IMR-90 (cell line): ENCODE data around the gene TMEM214. TPM values are rescaled to one million over a fixed set of nuclear protein-coding genes. Genes with fewer than 3 reads are reported as not detected.

Source experiments
- ATAC-seq: fragments of 200-7000 bp; cut with Tn5 transposase; 2 replicates; pipeline ENCODE4 v1.9.1; 2020; ENCODE audit warnings: low read depth, mild to moderate bottlenecking, moderate library complexity
- BruUV-seq: library from RNA; stranded (reverse); fragments of 400-500 nt; replicated peaks from 2 replicates; lab custom pipeline; 2021; lab: Mats Ljungman, UMichigan
- CTCF ChIA-PET: fragments of 300-600 bp; formaldehyde crosslinking; extraction: SDS; loops from one replicate; lab custom pipeline; 2021; ENCODE audit warnings: antibody characterized with exemption; lab: Yijun Ruan, JAX
- POLR2A ChIA-PET: fragments of 300-600 bp; sonication (Branson Sonifier 250); formaldehyde crosslinking; loops from one replicate; lab custom pipeline; 2022; ENCODE audit warnings: antibody characterized with exemption; ENCODE audit not compliant: unreplicated experiment; lab: Charles Lee
- DNase-seq: peaks from one replicate; pipeline ENCODE4 v3.0.0; 2013
- H2AFZ ChIP-seq: replicated peaks from 2 replicates; pipeline ENCODE3; 2013; ENCODE audit warnings: low read length, mild to moderate bottlenecking; ENCODE audit not compliant: poor library complexity
- H2AK5ac ChIP-seq: 2 replicates; pipeline ENCODE4 v1.6.1; 2013; ENCODE audit warnings: low read depth, low read length, inconsistent platforms
- H2AK9ac ChIP-seq: replicated peaks from 2 replicates; pipeline ENCODE3; 2013; ENCODE audit warnings: mild to moderate bottlenecking, low read depth, low read length, moderate library complexity; ENCODE audit not compliant: poor library complexity
- H2BK120ac ChIP-seq: 2 replicates; pipeline ENCODE4 v1.6.1; 2013; ENCODE audit warnings: low read depth, low read length, inconsistent platforms
- H2BK15ac ChIP-seq: 3 replicates; pipeline ENCODE4 v1.6.1; 2013; ENCODE audit warnings: low read depth, low read length, inconsistent platforms
- H2BK20ac ChIP-seq: 2 replicates; pipeline ENCODE4 v1.6.1; 2013; ENCODE audit warnings: low read depth, mild to moderate bottlenecking, inconsistent platforms, low read length, moderate library complexity
- H2BK5ac ChIP-seq: 2 replicates; pipeline ENCODE4 v1.6.1; 2013; ENCODE audit warnings: mild to moderate bottlenecking, low read depth, low read length, inconsistent platforms; ENCODE audit not compliant: poor library complexity, severe bottlenecking
- H3K14ac ChIP-seq: replicated peaks from 2 replicates; pipeline ENCODE4 v1.6.1; 2013; ENCODE audit warnings: low read depth, low read length, inconsistent platforms
- H3K18ac ChIP-seq: 2 replicates; pipeline ENCODE4 v1.6.1; 2013; ENCODE audit warnings: low read depth, low read length, control low read depth
- H3K23ac ChIP-seq: 2 replicates; pipeline ENCODE4 v1.6.1; 2013; ENCODE audit warnings: low read depth, low read length, inconsistent platforms
- H3K27ac ChIP-seq: 2 replicates; pipeline ENCODE4 v1.5.1; 2013; ENCODE audit warnings: mild to moderate bottlenecking, control low read depth, low read length; ENCODE audit not compliant: insufficient read depth
- H3K27me3 ChIP-seq: 2 replicates; pipeline ENCODE4 v1.6.1; 2013; ENCODE audit warnings: low read length; ENCODE audit not compliant: control insufficient read depth, insufficient read depth
- H3K36me3 ChIP-seq: 2 replicates; pipeline ENCODE4 v1.6.1; 2013; ENCODE audit warnings: low read length, mixed read lengths; ENCODE audit not compliant: control insufficient read depth, insufficient read depth
- H3K4ac ChIP-seq: 2 replicates; pipeline ENCODE4 v1.6.1; 2013; ENCODE audit warnings: low read depth, low read length, inconsistent platforms
- H3K4me1 ChIP-seq: 2 replicates; pipeline ENCODE4 v1.6.1; 2013; ENCODE audit warnings: low read length, mixed read lengths; ENCODE audit not compliant: control insufficient read depth, insufficient read depth
- H3K4me2 ChIP-seq: 2 replicates; pipeline ENCODE4 v1.6.1; 2013; ENCODE audit warnings: low read depth, mild to moderate bottlenecking, control low read depth, low read length, moderate library complexity
- H3K4me3 ChIP-seq: 2 replicates; pipeline ENCODE4 v1.5.1; 2013; ENCODE audit warnings: low read depth, mild to moderate bottlenecking, control low read depth, low read length, moderate library complexity; ENCODE audit not compliant: insufficient read depth
- H3K56ac ChIP-seq: 2 replicates; pipeline ENCODE4 v1.6.1; 2013; ENCODE audit warnings: low read length, inconsistent platforms; ENCODE audit not compliant: insufficient read depth; ENCODE audit errors: extremely low read depth
- H3K79me1 ChIP-seq, 2 experiments: 2 replicates each; pipeline ENCODE4 v1.6.1; 2013; ENCODE audit warnings: low read length in 2 of 2, inconsistent platforms in 1 of 2, low read depth in 1 of 2
- H3K9ac ChIP-seq: 2 replicates; pipeline ENCODE4 v1.6.1; 2013; ENCODE audit warnings: low read depth, low read length, control low read depth
- H3K9me1 ChIP-seq: 2 replicates; pipeline ENCODE4 v1.6.1; 2013; ENCODE audit warnings: low read length, inconsistent platforms; ENCODE audit not compliant: insufficient read depth
- H3K9me3 ChIP-seq: 2 replicates; pipeline ENCODE4 v1.6.1; 2013; ENCODE audit warnings: low read length; ENCODE audit not compliant: control insufficient read depth, insufficient read depth
- H4K20me1 ChIP-seq: 2 replicates; pipeline ENCODE4 v1.6.1; 2013; ENCODE audit warnings: low read length, inconsistent platforms; ENCODE audit not compliant: insufficient read depth
- H4K5ac ChIP-seq: 2 replicates; pipeline ENCODE4 v1.6.1; 2013; ENCODE audit warnings: mild to moderate bottlenecking, low read depth, low read length, control low read depth
- H4K8ac ChIP-seq, 2 experiments: 2 replicates each; pipeline ENCODE4 v1.6.1; 2013; ENCODE audit warnings: low read depth in 2 of 2, low read length in 2 of 2, control low read depth in 1 of 2, inconsistent platforms in 1 of 2
- H4K91ac ChIP-seq: 2 replicates; pipeline ENCODE4 v1.6.1; 2013; ENCODE audit warnings: low read depth, low read length, inconsistent platforms; ENCODE audit not compliant: insufficient read depth
- BHLHE40 ChIP-seq: fragments of 150-350 bp; IDR thresholded peaks from 2 replicates; pipeline ENCODE4 v1.6.1; 2016; ENCODE audit warnings: mild to moderate bottlenecking, low read depth, low read length
- CEBPB ChIP-seq: IDR thresholded peaks from 2 replicates; pipeline ENCODE4 v1.6.1; 2012; ENCODE audit warnings: low read depth, low read length, improper control_type of control experiment
- CHD1 ChIP-seq: IDR thresholded peaks from 2 replicates; pipeline ENCODE4 v1.6.1; 2012; ENCODE audit warnings: low read depth, low read length, improper control_type of control experiment
- FOS ChIP-seq: fragments of 150-350 bp; IDR thresholded peaks from 2 replicates; pipeline ENCODE4 v1.6.1; 2016; ENCODE audit warnings: low read depth, low read length
- MAFK ChIP-seq: IDR thresholded peaks from 2 replicates; pipeline ENCODE4 v1.6.1; 2012; ENCODE audit warnings: low read depth, low read length, improper control_type of control experiment
- MAZ ChIP-seq: IDR thresholded peaks from 2 replicates; pipeline ENCODE4 v1.6.1; 2012; ENCODE audit warnings: low read depth, mild to moderate bottlenecking, low read length, improper control_type of control experiment, moderate library complexity, borderline replicate concordance
- MXI1 ChIP-seq: IDR thresholded peaks from 2 replicates; pipeline ENCODE4 v1.6.1; 2012; ENCODE audit warnings: low read depth, mild to moderate bottlenecking, low read length, moderate library complexity, borderline replicate concordance
- NFE2L2 ChIP-seq: fragments of 150-350 bp; IDR thresholded peaks from 2 replicates; pipeline ENCODE4 v1.6.1; 2016; ENCODE audit warnings: low read depth, mild to moderate bottlenecking, low read length
- RAD21 ChIP-seq: IDR thresholded peaks from 2 replicates; pipeline ENCODE4 v1.6.1; 2012; ENCODE audit warnings: low read length, improper control_type of control experiment
- RCOR1 ChIP-seq: IDR thresholded peaks from 2 replicates; pipeline ENCODE4 v1.6.1; 2012; ENCODE audit warnings: mild to moderate bottlenecking, low read length, improper control_type of control experiment; ENCODE audit not compliant: insufficient replicate concordance
- RFX5 ChIP-seq: IDR thresholded peaks from 2 replicates; pipeline ENCODE4 v1.8.0; 2012; ENCODE audit warnings: low read depth, mild to moderate bottlenecking, low read length, moderate library complexity
- SMC3 ChIP-seq: fragments of 150-350 bp; IDR thresholded peaks from 2 replicates; pipeline ENCODE4 v1.6.1; 2016; ENCODE audit warnings: low read depth, mild to moderate bottlenecking, antibody characterized with exemption, low read length, moderate library complexity
- WGBS, 2 experiments: methylation state at CpG; one replicate each; pipeline versions ENCODE4 v1.1.5 to v1.1.7; 2013; ENCODE audit warnings: missing lambda C conversion rate in 2 of 2; ENCODE audit not compliant: insufficient read length in 1 of 2; ENCODE audit errors: extremely low coverage in 2 of 2; 5-methylcytosine and 5-hydroxymethylcytosine counted together
- dilution Hi-C: fragments of 300-500 bp; cut with HindIII; formaldehyde crosslinking; loops from one replicate; pipeline ENCODE4 v1.14.3; 2018; ENCODE audit warnings: low sequenced_read_pairs; ENCODE audit not compliant: unreplicated experiment
- in situ Hi-C: fragments of 300-500 bp; cut with MboI; formaldehyde crosslinking; loops from 3 replicates; pipeline ENCODE4 v1.14.3; 2019; ENCODE audit warnings: low sequenced_read_pairs, inconsistent platforms, mixed read lengths
- intact Hi-C: fragments of 100-400 bp; cut with micrococcal nuclease; formaldehyde crosslinking; loops from 2 replicates; pipeline ENCODE4 v1.10.0; 2022
- polyA plus RNA-seq, 3 experiments: library from polyadenylated mRNA; depleted of rRNA; stranded (reverse); fragments of >200 nt; gene quantifications; 2 replicates each; pipeline ENCODE4 v1.2.3, GENCODE V29; 2012; ENCODE audit warnings: low replicate concordance in 1 of 3
- total RNA-seq: library from RNA; depleted of rRNA; stranded (reverse); fragments of >200 nt; gene quantifications from 2 replicates; pipeline ENCODE4 v1.2.3, GENCODE V29; 2012
- TF ChIP-seq, protein P1 (sequence below): fragments of 150-350 bp; IDR thresholded peaks from 2 replicates; pipeline ENCODE4 v1.6.1; 2017; ENCODE audit warnings: mild to moderate bottlenecking, antibody characterized with exemption, low read length, low read depth
- TF ChIP-seq, protein P2 (sequence below): fragments of 150-350 bp; IDR thresholded peaks from 2 replicates; pipeline ENCODE4 v1.6.1; 2016; ENCODE audit warnings: low read depth, mild to moderate bottlenecking, low read length, moderate library complexity, borderline replicate concordance
- TF ChIP-seq, protein P3 (sequence below): conservative IDR thresholded peaks from 2 replicates; pipeline ENCODE4 v1.5.1; 2012; ENCODE audit warnings: mild to moderate bottlenecking, low read depth, low read length, improper control_type of control experiment

The TMEM214 gene
- total and polyA plus RNA-seq, 2 of the 4 experiments (the other 2 are of a cell fraction), result 32.1 to 121 TPM

DNA sequence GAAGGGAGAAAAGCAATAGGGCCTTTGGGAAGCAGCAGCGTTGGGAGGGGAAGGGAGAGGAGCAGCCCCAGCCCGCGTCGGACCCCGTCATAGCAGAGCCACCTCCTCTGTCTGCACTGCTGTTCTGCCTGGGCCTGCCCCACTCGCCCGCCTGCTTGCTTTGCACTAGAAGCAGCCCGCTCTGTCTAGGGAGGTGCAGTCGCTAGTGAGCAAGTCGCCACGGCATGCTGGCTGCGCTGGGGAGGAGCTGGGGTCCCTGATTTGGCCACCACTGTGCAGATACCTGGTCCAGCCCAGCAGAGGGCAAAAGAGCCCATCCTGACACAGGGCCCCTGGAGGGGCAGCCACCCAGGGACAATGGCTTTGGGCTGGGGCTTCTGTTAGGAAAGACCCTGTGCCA is 8.0 kb upstream of the TMEM214 start:
- DNase-seq (no peak), ATAC-seq (no peak)
- Histone ChIP-seq H3K27ac (no peak overlapping the region), H2BK5ac (no peak overlapping the region), H4K8ac (no peak overlapping the region), H4K5ac (no peak overlapping the region), H2AK5ac (no peak overlapping the region), H3K4me3 (no peak overlapping the region), H3K27me3 (no peaks in the 10 kb centered on the region), H3K14ac (no peak overlapping the region), H3K36me3 (peaks cover 44% of the 10 kb centered on the region), H3K9me1 (peaks cover 13% of the 10 kb centered on the region), H2AK9ac (no peak overlapping the region), H2AFZ (no peak overlapping the region), H4K91ac (no peak overlapping the region), H2BK20ac (no peak overlapping the region), H3K9ac (no peak overlapping the region), H2BK120ac (no peak overlapping the region), H4K20me1 (peaks cover 18% of the 10 kb centered on the region; the same call in 1 of the 2 replicates), H3K79me1 (peaks cover 15 to 41% of the 10 kb centered on the region in 2 experiments), H3K18ac (no peak overlapping the region), H3K9me3 (no peaks in the 10 kb centered on the region), H3K56ac (no peak overlapping the region), H3K4me2 (no peak overlapping the region), H2BK15ac (no peak overlapping the region), H3K4ac (no peak overlapping the region), H3K23ac (no peak overlapping the region), H3K4me1 (peaks cover 12% of the 10 kb centered on the region; the same call in 1 of the 2 replicates)
- no TSS peak for BruUV-seq
- POLR2A ChIA-PET, result no interaction called here
- dilution Hi-C loops (no loop called here), intact Hi-C loops (no loop called here), in situ Hi-C loops (no loop called here)
- CTCF ChIA-PET, result interaction anchor here (0.8 kb wide), 1 partner anchor 8 kb away, joined by 3 read pairs; no protein-coding TSS in a partner anchor
- no peak for TF ChIP-seq RFX5
- TF ChIP-seq BHLHE40, result no peak
- no peak for TF ChIP-seq MAFK
- TF ChIP-seq, protein P1, sequence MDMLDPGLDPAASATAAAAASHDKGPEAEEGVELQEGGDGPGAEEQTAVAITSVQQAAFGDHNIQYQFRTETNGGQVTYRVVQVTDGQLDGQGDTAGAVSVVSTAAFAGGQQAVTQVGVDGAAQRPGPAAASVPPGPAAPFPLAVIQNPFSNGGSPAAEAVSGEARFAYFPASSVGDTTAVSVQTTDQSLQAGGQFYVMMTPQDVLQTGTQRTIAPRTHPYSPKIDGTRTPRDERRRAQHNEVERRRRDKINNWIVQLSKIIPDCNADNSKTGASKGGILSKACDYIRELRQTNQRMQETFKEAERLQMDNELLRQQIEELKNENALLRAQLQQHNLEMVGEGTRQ, result no peak
- TF ChIP-seq SMC3, result no peak
- TF ChIP-seq CHD1, result no peak
- TF ChIP-seq CEBPB, result no peak
- TF ChIP-seq MAZ, result no peak
- TF ChIP-seq RAD21, result no peak
- TF ChIP-seq NFE2L2, result no peak
- TF ChIP-seq MXI1, result no peak
- TF ChIP-seq, protein P2, sequence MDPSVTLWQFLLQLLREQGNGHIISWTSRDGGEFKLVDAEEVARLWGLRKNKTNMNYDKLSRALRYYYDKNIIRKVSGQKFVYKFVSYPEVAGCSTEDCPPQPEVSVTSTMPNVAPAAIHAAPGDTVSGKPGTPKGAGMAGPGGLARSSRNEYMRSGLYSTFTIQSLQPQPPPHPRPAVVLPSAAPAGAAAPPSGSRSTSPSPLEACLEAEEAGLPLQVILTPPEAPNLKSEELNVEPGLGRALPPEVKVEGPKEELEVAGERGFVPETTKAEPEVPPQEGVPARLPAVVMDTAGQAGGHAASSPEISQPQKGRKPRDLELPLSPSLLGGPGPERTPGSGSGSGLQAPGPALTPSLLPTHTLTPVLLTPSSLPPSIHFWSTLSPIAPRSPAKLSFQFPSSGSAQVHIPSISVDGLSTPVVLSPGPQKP, result no peak
- TF ChIP-seq FOS, result no peak
- no peak for TF ChIP-seq RCOR1
- TF ChIP-seq, protein P3, sequence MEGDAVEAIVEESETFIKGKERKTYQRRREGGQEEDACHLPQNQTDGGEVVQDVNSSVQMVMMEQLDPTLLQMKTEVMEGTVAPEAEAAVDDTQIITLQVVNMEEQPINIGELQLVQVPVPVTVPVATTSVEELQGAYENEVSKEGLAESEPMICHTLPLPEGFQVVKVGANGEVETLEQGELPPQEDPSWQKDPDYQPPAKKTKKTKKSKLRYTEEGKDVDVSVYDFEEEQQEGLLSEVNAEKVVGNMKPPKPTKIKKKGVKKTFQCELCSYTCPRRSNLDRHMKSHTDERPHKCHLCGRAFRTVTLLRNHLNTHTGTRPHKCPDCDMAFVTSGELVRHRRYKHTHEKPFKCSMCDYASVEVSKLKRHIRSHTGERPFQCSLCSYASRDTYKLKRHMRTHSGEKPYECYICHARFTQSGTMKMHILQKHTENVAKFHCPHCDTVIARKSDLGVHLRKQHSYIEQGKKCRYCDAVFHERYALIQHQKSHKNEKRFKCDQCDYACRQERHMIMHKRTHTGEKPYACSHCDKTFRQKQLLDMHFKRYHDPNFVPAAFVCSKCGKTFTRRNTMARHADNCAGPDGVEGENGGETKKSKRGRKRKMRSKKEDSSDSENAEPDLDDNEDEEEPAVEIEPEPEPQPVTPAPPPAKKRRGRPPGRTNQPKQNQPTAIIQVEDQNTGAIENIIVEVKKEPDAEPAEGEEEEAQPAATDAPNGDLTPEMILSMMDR, result no peak
- WGBS, 2 experiments, result 92% methylated on average over 7 of the region's 12 CpGs; no CpG with 5 or more reads in 1 of the 2 experiments
